ENCODE results near the gene ECSIT.
A peak's percentile ranks its signal among the peaks of the same experiment; 100 is the strongest.

DNA sequence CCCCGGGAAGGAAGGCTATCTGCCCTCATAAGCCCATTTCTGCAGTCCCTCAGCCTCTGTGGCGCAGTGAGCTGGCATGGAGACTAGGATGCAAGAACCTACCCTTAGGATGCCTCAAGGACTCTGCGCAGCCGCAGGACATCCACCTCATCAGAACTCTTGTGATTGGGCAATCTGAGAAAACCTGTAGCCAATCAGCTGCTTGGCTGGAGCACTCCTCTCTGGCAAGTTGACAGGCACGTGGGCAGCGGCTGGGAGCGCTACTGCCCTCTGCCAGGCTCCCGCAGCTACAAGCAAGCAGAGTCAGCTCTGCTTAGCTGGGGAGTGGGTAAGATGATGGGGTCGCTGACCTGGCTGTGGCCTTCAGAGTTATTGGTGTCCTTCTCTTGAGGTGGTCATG, 1.5 kb upstream of the ECSIT start:
- TF ChIP-seq POLR2AphosphoS5 (IDR thresholded peaks at IDR 0.05) = peak in 1 of 3 donors; percentile 61
- peak in 1 of 7 experiments; percentile 31 for TF ChIP-seq CTCF (IDR thresholded peaks at IDR 0.05)
- TF ChIP-seq POLR2A (IDR thresholded peaks at IDR 0.05) = no peak
